ENCODE data around the gene PIK3R6. TPM values are rescaled to one million over a fixed set of nuclear protein-coding genes. Genes with fewer than 3 reads are reported as not detected.

The PIK3R6 gene
- total RNA-seq, 1 donor from 2014 or later = 2.5 TPM

- peaks cover 15% of the 10 kb centered on the region for H3K36me3 ChIP-seq
- DNase-seq (no peak), ATAC-seq (no peak)
- H3K9me3 ChIP-seq = peaks cover under 1% of the 10 kb centered on the region
- H3K27ac ChIP-seq = no peak overlapping the region
- peaks cover 19% of the 10 kb centered on the region for H3K27me3 ChIP-seq (ENCODE audit: low read depth)
- TF ChIP-seq CTCF (IDR thresholded peaks at IDR 0.05) = no peak
- peaks cover 6% of the 10 kb centered on the region for H3K4me1 ChIP-seq
- intact Hi-C loops (cut with DNase I) = no loop called here
- H3K4me3 ChIP-seq = no peak overlapping the region
Measured at GRCh38 chr17:8912084-8912981, 44.9 kb upstream of the PIK3R6 start.

DNA sequence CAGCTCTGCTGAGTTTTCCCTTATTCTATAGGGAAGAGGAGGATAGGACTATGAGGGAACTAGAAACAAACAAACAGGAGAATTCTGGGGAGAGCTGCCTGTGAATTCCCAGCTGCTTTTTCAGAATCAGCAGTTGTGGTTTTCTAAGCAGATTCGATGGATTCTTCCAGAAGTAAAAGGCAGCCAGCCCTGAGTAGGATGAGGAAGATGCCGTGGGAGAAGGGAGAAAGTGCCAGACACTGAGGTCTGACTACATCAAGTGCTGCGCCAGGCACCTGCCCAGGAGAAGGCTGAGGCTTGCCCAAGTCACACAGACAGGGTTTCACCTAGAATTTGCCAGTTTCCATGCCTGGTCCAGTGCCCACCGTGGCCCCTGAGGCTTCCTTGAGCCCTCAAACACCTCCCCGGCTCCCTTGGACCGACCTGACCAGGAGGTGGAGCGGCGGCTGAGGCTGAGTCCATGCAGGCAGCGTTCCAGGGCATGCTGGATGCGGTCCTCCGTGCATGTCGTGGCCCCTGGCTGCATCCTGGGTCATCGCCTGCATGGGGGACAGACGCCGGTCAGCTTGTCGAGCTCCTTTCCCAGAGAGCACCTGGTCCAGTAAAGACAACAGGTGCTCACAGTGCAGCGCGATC is 43.6 kb upstream of the PIK3R6 start:
- no peaks in the 10 kb centered on the region for H3K9me3 ChIP-seq
- no peak overlapping the region for H3K27ac ChIP-seq
- H3K36me3 ChIP-seq = peaks cover 18% of the 10 kb centered on the region
- H3K4me1 ChIP-seq = no peaks in the 10 kb centered on the region
- intact Hi-C loops (cut with DNase I) = no loop called here
- peaks cover 19% of the 10 kb centered on the region for H3K27me3 ChIP-seq (ENCODE audit: low read depth)
- DNase-seq (no peak), ATAC-seq (no peak)
- no peak overlapping the region for H3K4me3 ChIP-seq
- no peak for TF ChIP-seq CTCF (IDR thresholded peaks at IDR 0.05)

- H3K27me3 ChIP-seq (ENCODE audit: low read depth) = peaks cover 19% of the 10 kb centered on the region
- ATAC-seq = no peak
- H3K27ac ChIP-seq = no peak overlapping the region
Measured at GRCh38 chr17:8909586-8910270, 42.3 kb upstream of the PIK3R6 start.

GRCh38 chr17:8905331-8905730 is 37.9 kb upstream of the PIK3R6 start:
- Histone ChIP-seq H3K4me3 (no peak overlapping the region), H3K27ac (no peak overlapping the region), H3K36me3 (peaks cover 32% of the 10 kb centered on the region), H3K9me3 (no peaks in the 10 kb centered on the region), H3K4me1 (no peaks in the 10 kb centered on the region), H3K27me3 (ENCODE audit: low read depth) (no peaks in the 10 kb centered on the region)
- intact Hi-C loops (cut with DNase I) = no loop called here
- DNase-seq (no peak), ATAC-seq (no peak)
- TF ChIP-seq CTCF (IDR thresholded peaks at IDR 0.05) = no peak

More at GRCh38 chr17:8909586-8910270, 42.3 kb upstream of the PIK3R6 start:
- no peak overlapping the region for H3K4me3 ChIP-seq
- no peak for DNase-seq
- H3K9me3 ChIP-seq = no peaks in the 10 kb centered on the region
- H3K4me1 ChIP-seq = no peaks in the 10 kb centered on the region
- TF ChIP-seq CTCF (IDR thresholded peaks at IDR 0.05) = no peak
- H3K36me3 ChIP-seq = peaks cover 26% of the 10 kb centered on the region
- intact Hi-C loops (cut with DNase I) = no loop called here

DNA sequence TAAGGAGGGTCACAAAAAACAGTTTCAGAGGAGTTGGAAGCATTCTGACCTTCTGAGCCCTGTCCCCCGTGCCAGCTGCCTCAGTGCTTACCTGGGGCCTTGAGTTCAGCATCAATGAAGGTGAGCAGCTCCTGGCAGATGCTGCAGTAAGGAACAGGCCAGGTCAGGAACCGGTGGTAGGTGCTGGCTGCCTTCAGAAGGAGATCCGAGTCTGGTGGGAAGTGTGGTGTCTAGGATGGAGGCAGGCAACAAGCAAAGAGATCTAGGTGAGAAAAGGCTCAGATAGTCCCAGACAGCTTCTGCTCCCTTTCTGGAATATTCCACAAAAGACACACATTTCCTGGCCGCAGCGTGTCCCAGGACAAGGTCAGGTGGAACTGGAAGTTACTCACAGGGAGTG is 37.2 kb upstream of the PIK3R6 start:
- H3K27ac ChIP-seq = no peak overlapping the region
- intact Hi-C loops (cut with DNase I) = no loop called here
- H3K27me3 ChIP-seq (ENCODE audit: low read depth) = no peaks in the 10 kb centered on the region
- DNase-seq (no peak), ATAC-seq (no peak)
- no peaks in the 10 kb centered on the region for H3K9me3 ChIP-seq
- H3K4me1 ChIP-seq = peaks cover 1% of the 10 kb centered on the region
- peaks cover 28% of the 10 kb centered on the region for H3K36me3 ChIP-seq
- TF ChIP-seq CTCF (IDR thresholded peaks at IDR 0.05) = no peak
- H3K4me3 ChIP-seq = no peak overlapping the region

All from lower lobe of right lung (tissue), 2 donors.